ENCODE measurements around the gene ITPA. TPM values are rescaled to one million over a fixed set of nuclear protein-coding genes. Genes with fewer than 3 reads are reported as not detected.
A peak's percentile ranks its signal among the peaks of the same experiment; 100 is the strongest.

ITPA gene
- total and polyA plus RNA-seq, 10 of the 15 experiments (the other 5 are each of a cell fraction or from before 2014, with no cell fraction given): 5.5 to 124 (median 66.3) TPM

GRCh38 chr20:3218307-3218988 is 9.2 kb downstream of the ITPA start:
- peaks cover 15% of the 10 kb centered on the region for H3K4me1 ChIP-seq (ENCODE audit: control insufficient read depth, insufficient read depth, low read length)
- H3K4me2 ChIP-seq (ENCODE audit: control insufficient read depth, insufficient read depth): no peak overlapping the region
- no peaks in the 10 kb centered on the region for H3K9me3 ChIP-seq (replicated peaks; ENCODE audit: control insufficient read depth, insufficient read depth, low read length)
- in situ Hi-C loops (cut with MboI): no loop called here
- ChIA-PET CTCF (interaction anchor here (0.6 to 3.5 kb wide), 19 partner anchors 9 to 492 kb away, joined by 3 to 31 read pairs (median 4); partner anchors contain the start of genes ITPA and SLC4A11), RAD21 (ENCODE audit: unreplicated experiment) (interaction anchor here (0.7 to 0.8 kb wide), 3 partner anchors 10 to 98 kb away, joined by 3 to 4 read pairs (median 3); no protein-coding TSS in a partner anchor), POLR2A (interaction anchor here (0.6 kb wide), 2 partner anchors 53 to 517 kb away, joined by 3 read pairs; no protein-coding TSS in a partner anchor), SMC1A (ENCODE audit: uncharacterized antibody, unreplicated experiment) (interaction anchor here (0.7 to 1.7 kb wide), 5 partner anchors 9 to 98 kb away, joined by 3 to 10 read pairs (median 3); partner anchors contain the start of gene ITPA)
- BruUV-seq (replicated peaks): no TSS peak
- H3K36me3 ChIP-seq (ENCODE audit: control insufficient read depth in 2 of 2, insufficient read depth in 2 of 2, low read length in 1 of 2): peaks cover 2 to 15% of the 10 kb centered on the region in 2 experiments; a peak in 3 of 4 replicates
- 19% methylated on average over 28 of the region's 30 CpGs for WGBS (ENCODE audit: insufficient coverage, insufficient replicate concordance, low lambda C conversion rate, missing lambda C conversion rate)
- no peak overlapping the region; the same call in 1 of the 2 replicates for H2AFZ ChIP-seq (ENCODE audit: control insufficient read depth, low read depth, low read length)
- no peak overlapping the region for H3K9ac ChIP-seq (ENCODE audit: control insufficient read depth, insufficient read depth, low read length)
- intact Hi-C loops (cut with micrococcal nuclease; ENCODE audit: unreplicated experiment): loop anchor here (1.0 to 5.0 kb wide), 3 partner anchors 58 to 494 kb away; partner anchors contain the start of gene SIGLEC1
- no peaks in the 10 kb centered on the region for H4K20me1 ChIP-seq (ENCODE audit: control insufficient read depth, insufficient read depth)
- H3K27ac ChIP-seq (ENCODE audit: control insufficient read depth, insufficient read depth): no peak overlapping the region
- DNase-seq (ENCODE audit: low read depth, low spot score) (no peak), ATAC-seq (peak; percentile 98), FAIRE-seq (peak; percentile 79)
- H3K27me3 ChIP-seq (replicated peaks in 1 of 2; ENCODE audit: control insufficient read depth in 2 of 2, insufficient read depth in 2 of 2, low read length in 1 of 2): no peaks in the 10 kb centered on the region
- H3K79me2 ChIP-seq (ENCODE audit: control insufficient read depth, insufficient read depth, low read length): no peaks in the 10 kb centered on the region
- no peak overlapping the region for H3K4me3 ChIP-seq
- TF ChIP-seq ZNF592 (IDR thresholded peaks at IDR 0.05) (no peak), YY1 (IDR thresholded peaks at IDR 0.05; ENCODE audit: low read depth, low read length) (peak; percentile 52; the same call in 1 of the 2 replicates), BHLHE40 (IDR thresholded peaks at IDR 0.05; ENCODE audit: borderline replicate concordance in 1 of 2, low read depth in 2 of 2, low read length in 1 of 2) (peak in 1 of 2 experiments; percentile 56; a peak in 2 of 4 replicates), PML (IDR thresholded peaks at IDR 0.05; ENCODE audit: low read length) (no peak), PRDM15 (CRISPR knock-in tag; IDR thresholded peaks at IDR 0.05) (no peak), SMC3 (IDR thresholded peaks at IDR 0.05; ENCODE audit: borderline replicate concordance, low read length) (peak; percentile 64), MEF2B (IDR thresholded peaks at IDR 0.05; ENCODE audit: partially characterized antibody, poor library complexity, severe bottlenecking) (no peak), ZBTB11 (CRISPR knock-in tag; IDR thresholded peaks at IDR 0.05) (no peak), RAD21 (IDR thresholded peaks at IDR 0.05; ENCODE audit: insufficient read depth, low read depth, low read length) (peak; percentile 76), CBX3 (IDR thresholded peaks at IDR 0.05; ENCODE audit: borderline replicate concordance, low read depth) (no peak)
